ENCODE results near the gene NSUN3.
A peak's percentile ranks its signal among the peaks of the same experiment; 100 is the strongest.

Gene NSUN3

DNA sequence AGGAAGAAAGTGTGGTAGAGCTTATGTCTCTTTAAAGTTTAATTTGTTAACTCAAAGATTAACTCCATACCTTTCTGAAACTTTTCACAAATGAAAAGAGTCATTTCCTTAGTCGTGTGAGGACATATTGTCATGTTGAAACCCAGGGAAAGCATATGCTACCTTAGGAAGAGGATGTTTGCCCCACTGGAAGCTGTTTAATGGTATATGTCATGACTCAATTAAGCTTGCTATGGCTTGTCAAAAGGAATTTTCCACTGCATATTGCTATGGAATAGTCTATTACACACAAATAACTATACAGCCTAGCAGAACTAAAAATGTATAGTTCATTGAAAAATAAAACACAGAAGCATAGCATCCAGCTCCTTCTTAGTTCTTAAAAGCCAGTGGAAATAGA is 69.9 kb downstream of the NSUN3 start:
- Histone ChIP-seq H3K36me3 (ENCODE audit: insufficient read depth, low read length) (no peaks in the 10 kb centered on the region), H3K27me3 (ENCODE audit: control insufficient read depth, insufficient read depth, low read length) (no peaks in the 10 kb centered on the region), H3K9me3 (replicated peaks; ENCODE audit: low read length) (no peaks in the 10 kb centered on the region), H3K4me3 (ENCODE audit: low read length) (no peak overlapping the region), H3K4me2 (ENCODE audit: low read length) (no peak overlapping the region), H3K4me1 (ENCODE audit: control insufficient read depth, insufficient read depth, low read length) (no peaks in the 10 kb centered on the region), H3K9ac (ENCODE audit: low read depth, low read length) (no peak overlapping the region)

DNA sequence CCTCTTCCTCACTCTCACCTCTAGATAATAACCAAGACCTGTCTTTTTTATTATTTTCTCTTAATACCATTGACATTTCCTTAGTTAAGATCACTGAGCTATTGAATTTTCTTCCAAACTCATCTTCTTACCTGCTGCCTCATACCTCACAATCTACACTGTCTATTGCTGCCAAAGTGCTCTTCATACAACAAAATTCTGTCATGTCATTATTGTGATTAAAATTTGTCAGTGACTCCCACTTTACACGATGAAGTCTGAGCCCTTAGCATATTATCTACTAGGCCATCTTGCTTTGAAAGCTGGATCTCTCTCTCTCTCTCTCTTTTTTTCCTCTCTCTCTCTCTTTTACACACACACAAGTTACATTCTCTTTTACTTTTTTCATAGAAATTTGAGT is 73.3 kb downstream of the NSUN3 start:
- no peaks in the 10 kb centered on the region for H3K9me3 ChIP-seq (replicated peaks; ENCODE audit: low read length)
- no peaks in the 10 kb centered on the region for H3K36me3 ChIP-seq (ENCODE audit: insufficient read depth, low read length)
- no peak overlapping the region for H3K4me3 ChIP-seq (ENCODE audit: low read length)
- no peaks in the 10 kb centered on the region for H3K27me3 ChIP-seq (ENCODE audit: control insufficient read depth, insufficient read depth, low read length)
- no peak overlapping the region for H3K9ac ChIP-seq (ENCODE audit: low read depth, low read length)
- no peak overlapping the region for H3K4me2 ChIP-seq (ENCODE audit: low read length)
- H3K4me1 ChIP-seq (ENCODE audit: control insufficient read depth, insufficient read depth, low read length), result no peaks in the 10 kb centered on the region

DNA sequence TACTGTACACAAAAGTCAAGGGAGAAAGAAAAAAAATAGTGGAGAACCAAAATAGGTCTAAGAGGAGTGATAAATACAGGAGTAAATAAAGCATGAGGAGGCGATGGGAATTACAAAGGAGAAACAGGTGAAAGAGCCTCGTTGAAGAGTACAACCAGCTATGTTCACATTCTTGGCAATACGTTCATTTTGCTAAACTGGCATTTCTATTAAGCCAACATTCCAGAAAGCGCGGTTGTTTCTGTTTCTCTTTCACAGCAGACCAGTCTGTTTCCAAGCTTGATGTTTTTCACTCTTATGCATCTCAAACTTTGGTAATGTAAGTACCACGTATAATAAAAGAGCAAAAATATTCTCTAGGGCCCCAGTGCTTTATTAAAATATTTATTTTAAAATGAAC is 74.5 kb downstream of the NSUN3 start:
- peak overlapping the region; percentile 11 for H3K4me2 ChIP-seq (ENCODE audit: low read length)
- H3K9me3 ChIP-seq (replicated peaks; ENCODE audit: low read length), result no peaks in the 10 kb centered on the region
- no peak overlapping the region for H3K4me3 ChIP-seq (ENCODE audit: low read length)
- H3K36me3 ChIP-seq (ENCODE audit: insufficient read depth, low read length), result no peaks in the 10 kb centered on the region
- no peaks in the 10 kb centered on the region for H3K4me1 ChIP-seq (ENCODE audit: control insufficient read depth, insufficient read depth, low read length)
- no peak overlapping the region for H3K9ac ChIP-seq (ENCODE audit: low read depth, low read length)
- H3K27me3 ChIP-seq (ENCODE audit: control insufficient read depth, insufficient read depth, low read length), result no peaks in the 10 kb centered on the region

DNA sequence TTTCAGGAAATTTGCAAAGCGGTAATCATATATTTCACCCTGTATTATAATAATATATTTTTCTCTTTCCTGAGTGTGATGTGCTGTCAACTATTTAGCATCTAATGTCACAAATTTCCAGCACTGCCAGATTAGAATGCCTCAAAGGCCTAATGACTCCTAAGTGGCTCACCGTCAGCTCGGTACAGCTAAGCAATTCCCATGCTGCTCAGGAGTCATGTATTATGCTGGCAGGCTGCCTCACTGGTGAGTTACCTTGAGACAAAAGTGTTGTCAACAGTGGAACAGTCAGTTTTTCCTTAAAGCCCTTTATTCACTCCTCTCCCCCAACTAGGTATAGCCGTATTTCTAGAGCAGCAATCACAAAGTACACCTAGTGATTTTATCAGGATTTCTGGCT is 83.6 kb downstream of the NSUN3 start:
- Histone ChIP-seq H3K4me2 (ENCODE audit: low read length) (no peak overlapping the region), H3K4me1 (ENCODE audit: control insufficient read depth, insufficient read depth, low read length) (no peaks in the 10 kb centered on the region), H3K36me3 (ENCODE audit: insufficient read depth, low read length) (no peaks in the 10 kb centered on the region), H3K9ac (ENCODE audit: low read depth, low read length) (no peak overlapping the region), H3K27me3 (ENCODE audit: control insufficient read depth, insufficient read depth, low read length) (no peaks in the 10 kb centered on the region), H3K9me3 (replicated peaks; ENCODE audit: low read length) (no peaks in the 10 kb centered on the region), H3K4me3 (ENCODE audit: low read length) (no peak overlapping the region)

- Histone ChIP-seq H3K4me3 (ENCODE audit: low read length) (no peak overlapping the region), H3K4me2 (ENCODE audit: low read length) (no peak overlapping the region), H3K9ac (ENCODE audit: low read depth, low read length) (no peak overlapping the region), H3K27me3 (ENCODE audit: control insufficient read depth, insufficient read depth, low read length) (no peaks in the 10 kb centered on the region), H3K9me3 (replicated peaks; ENCODE audit: low read length) (no peaks in the 10 kb centered on the region), H3K4me1 (ENCODE audit: control insufficient read depth, insufficient read depth, low read length) (no peaks in the 10 kb centered on the region), H3K36me3 (ENCODE audit: insufficient read depth, low read length) (no peaks in the 10 kb centered on the region)
Observed at GRCh38 chr3:94147012-94147411, 84.2 kb downstream of the NSUN3 start.

DNA sequence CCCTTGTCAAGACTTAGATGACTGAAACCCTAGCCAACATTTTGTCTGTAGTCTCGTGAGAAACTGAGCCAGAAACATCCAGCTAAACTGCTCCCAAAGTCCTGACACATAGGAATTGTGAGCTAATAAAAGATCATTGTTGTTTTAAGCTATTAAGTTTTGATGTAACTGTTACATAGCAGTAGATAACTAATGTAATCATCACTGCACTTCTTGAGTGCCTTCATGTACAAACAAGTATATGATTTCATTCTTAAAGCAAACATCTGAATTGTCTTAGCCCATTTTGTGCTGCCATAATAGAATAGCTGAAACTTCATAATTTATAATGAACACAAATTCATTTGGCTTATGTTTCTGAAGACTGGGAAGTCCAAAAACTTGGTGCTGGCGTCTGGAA is 87.3 kb downstream of the NSUN3 start:
- Histone ChIP-seq H3K4me3 (ENCODE audit: low read length) (no peak overlapping the region), H3K4me1 (ENCODE audit: control insufficient read depth, insufficient read depth, low read length) (no peaks in the 10 kb centered on the region), H3K9ac (ENCODE audit: low read depth, low read length) (no peak overlapping the region), H3K36me3 (ENCODE audit: insufficient read depth, low read length) (no peaks in the 10 kb centered on the region), H3K9me3 (replicated peaks; ENCODE audit: low read length) (no peaks in the 10 kb centered on the region), H3K4me2 (ENCODE audit: low read length) (no peak overlapping the region), H3K27me3 (ENCODE audit: control insufficient read depth, insufficient read depth, low read length) (no peaks in the 10 kb centered on the region)

DNA sequence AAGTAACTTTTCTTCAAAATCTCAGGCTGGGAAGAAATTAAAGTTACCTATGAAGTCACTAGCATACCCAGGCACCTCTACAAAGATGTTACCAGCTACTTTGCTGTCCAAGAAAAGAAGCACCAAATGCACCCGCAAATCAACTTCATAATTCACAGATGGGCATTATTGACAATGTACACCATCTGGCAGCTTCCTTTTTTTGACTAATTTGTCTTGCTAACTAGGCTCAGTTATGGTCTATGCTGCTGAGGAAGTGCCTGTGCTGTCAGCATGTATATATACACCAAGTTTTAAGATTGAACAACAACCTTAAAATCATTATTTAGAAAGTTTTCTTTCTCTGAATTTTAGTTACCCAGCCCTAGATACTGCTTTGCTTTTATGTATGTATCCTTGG is 93.8 kb downstream of the NSUN3 start:
- no peak overlapping the region for H3K4me2 ChIP-seq (ENCODE audit: low read length)
- H3K4me1 ChIP-seq (ENCODE audit: control insufficient read depth, insufficient read depth, low read length), result peaks cover 10% of the 10 kb centered on the region
- no peak overlapping the region for H3K4me3 ChIP-seq (ENCODE audit: low read length)
- H3K9ac ChIP-seq (ENCODE audit: low read depth, low read length), result no peak overlapping the region
- H3K36me3 ChIP-seq (ENCODE audit: insufficient read depth, low read length), result no peaks in the 10 kb centered on the region
- H3K9me3 ChIP-seq (replicated peaks; ENCODE audit: low read length), result no peaks in the 10 kb centered on the region
- H3K27me3 ChIP-seq (ENCODE audit: control insufficient read depth, insufficient read depth, low read length), result no peaks in the 10 kb centered on the region

DNA sequence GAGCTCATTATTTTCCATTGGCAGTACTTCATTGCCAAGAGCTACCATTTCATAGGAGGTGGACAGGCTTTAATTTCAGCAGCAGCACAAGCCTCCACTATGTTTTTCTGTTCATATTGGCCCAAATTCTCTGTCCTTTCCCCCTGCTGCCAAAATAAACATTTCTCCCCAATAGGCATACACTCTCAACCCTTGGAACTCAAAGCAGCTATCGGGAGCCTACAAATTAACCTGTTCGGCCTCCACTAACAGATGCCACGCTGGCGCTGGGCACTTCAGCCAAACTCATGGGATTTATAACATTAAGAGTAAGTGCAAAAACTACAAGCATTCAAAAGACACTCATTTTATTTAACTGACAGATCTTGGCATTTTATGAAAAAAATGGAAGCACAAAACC is 95.7 kb downstream of the NSUN3 start:
- Histone ChIP-seq H3K36me3 (ENCODE audit: insufficient read depth, low read length) (no peaks in the 10 kb centered on the region), H3K27me3 (ENCODE audit: control insufficient read depth, insufficient read depth, low read length) (peaks cover 4% of the 10 kb centered on the region), H3K9me3 (replicated peaks; ENCODE audit: low read length) (no peaks in the 10 kb centered on the region)

GRCh38 chr3:94159062-94159828 is 96.4 kb downstream of the NSUN3 start:
- Histone ChIP-seq H3K4me3 (ENCODE audit: low read length) (no peak overlapping the region), H3K36me3 (ENCODE audit: insufficient read depth, low read length) (no peaks in the 10 kb centered on the region), H3K9me3 (replicated peaks; ENCODE audit: low read length) (no peaks in the 10 kb centered on the region), H3K27me3 (ENCODE audit: control insufficient read depth, insufficient read depth, low read length) (peaks cover 4% of the 10 kb centered on the region), H3K4me2 (ENCODE audit: low read length) (peak overlapping the region; percentile 48), H3K9ac (ENCODE audit: low read depth, low read length) (no peak overlapping the region), H3K4me1 (ENCODE audit: control insufficient read depth, insufficient read depth, low read length) (peaks cover 10% of the 10 kb centered on the region)

More for the DNA sequence above, 95.7 kb downstream of the NSUN3 start:
- H3K4me2 ChIP-seq (ENCODE audit: low read length), result no peak overlapping the region
- H3K9ac ChIP-seq (ENCODE audit: low read depth, low read length), result no peak overlapping the region
- no peak overlapping the region for H3K4me3 ChIP-seq (ENCODE audit: low read length)
- H3K4me1 ChIP-seq (ENCODE audit: control insufficient read depth, insufficient read depth, low read length), result peaks cover 10% of the 10 kb centered on the region

- Histone ChIP-seq H3K36me3 (ENCODE audit: insufficient read depth, low read length) (no peaks in the 10 kb centered on the region), H3K9me3 (replicated peaks; ENCODE audit: low read length) (no peaks in the 10 kb centered on the region), H3K4me3 (ENCODE audit: low read length) (no peak overlapping the region), H3K27me3 (ENCODE audit: control insufficient read depth, insufficient read depth, low read length) (peaks cover 7% of the 10 kb centered on the region), H3K4me2 (ENCODE audit: low read length) (no peak overlapping the region), H3K9ac (ENCODE audit: low read depth, low read length) (no peak overlapping the region), H3K4me1 (ENCODE audit: control insufficient read depth, insufficient read depth, low read length) (peaks cover 10% of the 10 kb centered on the region)
Observed at GRCh38 chr3:94162700-94163099, 99.8 kb downstream of the NSUN3 start.

GRCh38 chr3:94167346-94167745 is 104.5 kb downstream of the NSUN3 start:
- Histone ChIP-seq H3K36me3 (ENCODE audit: insufficient read depth, low read length) (no peaks in the 10 kb centered on the region), H3K9me3 (replicated peaks; ENCODE audit: low read length) (no peaks in the 10 kb centered on the region), H3K4me1 (ENCODE audit: control insufficient read depth, insufficient read depth, low read length) (no peaks in the 10 kb centered on the region), H3K27me3 (ENCODE audit: control insufficient read depth, insufficient read depth, low read length) (peaks cover 6% of the 10 kb centered on the region), H3K4me3 (ENCODE audit: low read length) (no peak overlapping the region), H3K4me2 (ENCODE audit: low read length) (no peak overlapping the region), H3K9ac (ENCODE audit: low read depth, low read length) (no peak overlapping the region)

GRCh38 chr3:94167796-94168195 is 104.9 kb downstream of the NSUN3 start:
- H3K9me3 ChIP-seq (replicated peaks; ENCODE audit: low read length), result no peaks in the 10 kb centered on the region
- H3K4me1 ChIP-seq (ENCODE audit: control insufficient read depth, insufficient read depth, low read length), result no peaks in the 10 kb centered on the region
- no peak overlapping the region for H3K4me3 ChIP-seq (ENCODE audit: low read length)
- no peak overlapping the region for H3K4me2 ChIP-seq (ENCODE audit: low read length)
- no peaks in the 10 kb centered on the region for H3K36me3 ChIP-seq (ENCODE audit: insufficient read depth, low read length)
- H3K27me3 ChIP-seq (ENCODE audit: control insufficient read depth, insufficient read depth, low read length), result peaks cover 6% of the 10 kb centered on the region
- H3K9ac ChIP-seq (ENCODE audit: low read depth, low read length), result no peak overlapping the region

Measured in skeletal muscle satellite cell (primary cell).